Endothelial cell of umbilical vein (primary cell): ENCODE data around the gene TEP1. TPM values are rescaled to one million over a fixed set of nuclear protein-coding genes. Genes with fewer than 3 reads are reported as not detected.

Experiments
- BruUV-seq: library from RNA; stranded (reverse); fragments of 400-500 nt; replicated peaks from 2 replicates; lab custom pipeline; 2021; lab: Mats Ljungman, UMichigan
- CTCF ChIA-PET: fragments of 300-600, 350-600 bp; sonication (Branson Sonifier 250); formaldehyde crosslinking; loops from one replicate; lab custom pipeline; 2021; ENCODE audit warnings: antibody characterized with exemption, inconsistent platforms; lab: Charles Lee
- POLR2A ChIA-PET: fragments of 300-600, 350-600 bp; sonication (Branson Sonifier 250); formaldehyde crosslinking; loops from one replicate; lab custom pipeline; 2021; ENCODE audit warnings: antibody characterized with exemption, inconsistent platforms; lab: Charles Lee
- DNase-seq: peaks from one replicate; pipeline ENCODE4 v3.0.0-alpha.2; 2011; ENCODE audit warnings: low read depth, low spot score
- FAIRE-seq: peaks from 2 replicates; lab custom pipeline; 2011; peaks lifted over from hg19 to GRCh38; lab: Jason Lieb, UNC
- H2AFZ ChIP-seq: 2 replicates; pipeline ENCODE4 v1.6.0; 2012; ENCODE audit warnings: low read depth, low read length, control low read depth, inconsistent platforms
- H3K27ac ChIP-seq: 2 replicates; pipeline ENCODE4 v1.5.1; 2011; ENCODE audit warnings: low read depth, mild to moderate bottlenecking, control low read depth, low read length, moderate library complexity; ENCODE audit not compliant: insufficient read depth
- H3K27me3 ChIP-seq, 2 experiments: 2 replicates each; pipeline versions ENCODE4 v1.6.0 to v1.6.1; 2011; ENCODE audit warnings: low read length in 2 of 2, mixed read lengths in 1 of 2; ENCODE audit not compliant: control insufficient read depth in 2 of 2, insufficient read depth in 2 of 2
- H3K36me3 ChIP-seq, 2 experiments: 2 replicates in 1 of 2; 3 replicates in 1 of 2; pipeline ENCODE4 v1.5.1; 2011; ENCODE audit warnings: low read length in 2 of 2, mild to moderate bottlenecking in 1 of 2, moderate library complexity in 1 of 2; ENCODE audit not compliant: control insufficient read depth in 2 of 2, insufficient read depth in 2 of 2; ENCODE audit errors: extremely low read depth in 1 of 2
- H3K4me1 ChIP-seq: 3 replicates; pipeline ENCODE4 v1.5.1; 2011; ENCODE audit warnings: mild to moderate bottlenecking, low read length; ENCODE audit not compliant: control insufficient read depth, insufficient read depth; ENCODE audit errors: extremely low read depth
- H3K4me2 ChIP-seq: 2 replicates; pipeline ENCODE4 v1.6.1; 2011; ENCODE audit warnings: low read length, control low read depth, mixed read lengths; ENCODE audit not compliant: insufficient read depth
- H3K4me3 ChIP-seq, 3 experiments: fragments of 200-600 bp in 1 of 3; sonication (generic), shearing (Covaris generic) in 1 of 3; replicated peaks in 1 of 3; 2 replicates each; pipeline ENCODE4 v1.5.1; 2011 to 2016; ENCODE audit warnings: control low read depth in 3 of 3, low read length in 3 of 3, mild to moderate bottlenecking in 2 of 3, inconsistent platforms in 1 of 3, low read depth in 1 of 3, moderate library complexity in 1 of 3; ENCODE audit not compliant: insufficient read depth in 1 of 3
- H3K79me2 ChIP-seq: 2 replicates; pipeline ENCODE4 v1.6.0; 2012; ENCODE audit warnings: low read length, inconsistent platforms; ENCODE audit not compliant: control insufficient read depth, insufficient read depth
- H3K9ac ChIP-seq: replicated peaks from 2 replicates; pipeline ENCODE3; 2011; ENCODE audit warnings: low read length, control low read depth; ENCODE audit not compliant: insufficient read depth; ENCODE audit errors: extremely low read depth
- H3K9me1 ChIP-seq: replicated peaks from 3 replicates; pipeline ENCODE4 v1.6.0; 2011; ENCODE audit warnings: mild to moderate bottlenecking, low read length; ENCODE audit not compliant: control insufficient read depth, insufficient read depth; ENCODE audit errors: extremely low read depth
- H3K9me3 ChIP-seq: replicated peaks from 2 replicates; pipeline ENCODE4 v1.5.1; 2012; ENCODE audit warnings: low read length, inconsistent platforms; ENCODE audit not compliant: control insufficient read depth, insufficient read depth
- H4K20me1 ChIP-seq: replicated peaks from 2 replicates; pipeline ENCODE3; 2011; ENCODE audit warnings: mild to moderate bottlenecking, low read length; ENCODE audit not compliant: control insufficient read depth, insufficient read depth; ENCODE audit errors: extremely low read depth
- CTCF ChIP-seq, 2 donors: IDR thresholded peaks; 1 replicate in 1 of 2; 2 replicates in 1 of 2; pipeline ENCODE4 v1.5.1; 2011; ENCODE audit warnings: low read length in 2 of 2, mild to moderate bottlenecking in 2 of 2, moderate library complexity in 2 of 2, control low read depth in 1 of 2, inconsistent platforms in 1 of 2, low read depth in 1 of 2; ENCODE audit not compliant: insufficient read depth in 1 of 2; ENCODE audit errors: extremely low read depth in 1 of 2
- EZH2 ChIP-seq: IDR thresholded peaks from 2 replicates; pipeline ENCODE4 v1.6.1; 2012; ENCODE audit warnings: borderline replicate concordance, low read depth, mild to moderate bottlenecking, moderate library complexity, low read length, inconsistent platforms; ENCODE audit not compliant: severe bottlenecking
- GATA2 ChIP-seq: IDR thresholded peaks from 2 replicates; pipeline ENCODE4 v1.7.0; 2011; ENCODE audit warnings: low read depth, mild to moderate bottlenecking, moderate library complexity, mixed read lengths, low read length; ENCODE audit not compliant: insufficient read length, insufficient read depth
- JUN ChIP-seq: IDR thresholded peaks from 2 replicates; pipeline ENCODE4 v1.6.1; 2011; ENCODE audit warnings: borderline replicate concordance, low read depth; ENCODE audit not compliant: insufficient read length, insufficient read depth
- MAX ChIP-seq: IDR thresholded peaks from 2 replicates; pipeline ENCODE4 v1.6.1; 2011; ENCODE audit not compliant: insufficient read depth, insufficient read length
- MYC ChIP-seq: IDR thresholded peaks from one replicate; pipeline ENCODE4 v1.6.1; 2011; ENCODE audit warnings: mild to moderate bottlenecking, low read depth, low read length
- POLR2A ChIP-seq: IDR thresholded peaks from 2 replicates; pipeline ENCODE4 v1.6.1; 2012; ENCODE audit warnings: low read depth, mild to moderate bottlenecking, control low read depth, low read length
- POLR2AphosphoS5 ChIP-seq: IDR thresholded peaks from 2 replicates; pipeline ENCODE4 v1.6.1; 2012; ENCODE audit warnings: low read depth, mild to moderate bottlenecking, control low read depth, low read length, moderate library complexity; ENCODE audit not compliant: insufficient read depth
- dilution Hi-C: fragments of 300-500 bp; cut with MboI; formaldehyde crosslinking; loops from one replicate; pipeline ENCODE4 v1.15.0; 2019; ENCODE audit warnings: low sequenced_read_pairs; ENCODE audit not compliant: extremely low pct_ligation_motif_present
- intact Hi-C: fragments of 100-400 bp; cut with micrococcal nuclease; formaldehyde crosslinking; loops from one replicate; pipeline ENCODE4 v1.10.0; 2022
- polyA plus RNA-seq, 4 experiments: library from polyadenylated mRNA; depleted of rRNA in 3 of 4; stranded (reverse) in 3 of 4; unstranded in 1 of 4; fragments of >200 nt; gene quantifications; 2 replicates each; pipeline versions ENCODE4 v1.2.1 to v1.2.3, GENCODE V29; 2011 to 2012; ENCODE audit warnings: missing spikeins in 1 of 4
- total RNA-seq: library from RNA; stranded (reverse); gene quantifications from 2 replicates; pipeline ENCODE4 v1.2.3, GENCODE V29; 2021

Gene TEP1
- total and polyA plus RNA-seq, 2 donors (not counting 3 experiments of a cell fraction or from before 2014, with no cell fraction given), result 19.6 to 44.6 TPM

GRCh38 chr14:20415782-20416206 lies 2.5 kb upstream of the TEP1 start:
- BruUV-seq, result no TSS peak
- H2AFZ ChIP-seq, result peak overlapping the region; percentile 73
- dilution Hi-C loops (no loop called here), intact Hi-C loops (loop anchor here (1.0 kb wide), 2 partner anchors 194 to 269 kb away; partner anchors contain the start of gene RNASE4)
- no peaks in the 10 kb centered on the region for H3K9me3 ChIP-seq
- H3K4me3 ChIP-seq, result no peak overlapping the region
- FAIRE-seq (peak; percentile 40), DNase-seq (peak; percentile 75)
- ChIA-PET POLR2A (interaction anchor here (0.8 to 1.4 kb wide), 4 partner anchors 38 to 73 kb away, joined by 3 to 11 read pairs (median 10); partner anchors contain the start of genes APEX1, OSGEP, PARP2 and PNP), CTCF (interaction anchor here (0.6 to 4.3 kb wide), 41 partner anchors 8 to 275 kb away, joined by 3 to 110 read pairs (median 5); partner anchors contain the start of genes APEX1, CCNB1IP1, KLHL33 and OSGEP)
- no peak for TF ChIP-seq POLR2A
- TF ChIP-seq MAX, result no peak
- TF ChIP-seq CTCF (IDR thresholded peaks at IDR 0.05; ENCODE audit: extremely low read depth in 1 of 2, insufficient read depth in 1 of 2, low read depth in 1 of 2, low read length in 2 of 2), result peak; percentile 56 to 60
- no peak for TF ChIP-seq MYC
- TF ChIP-seq GATA2, result no peak
- no peak for TF ChIP-seq JUN
- TF ChIP-seq EZH2, result no peak
- no peak for TF ChIP-seq POLR2AphosphoS5
- H3K4me1 ChIP-seq, result peaks cover 17% of the 10 kb centered on the region
- H3K27me3 ChIP-seq, result no peaks in the 10 kb centered on the region
- no peaks in the 10 kb centered on the region for H4K20me1 ChIP-seq
- H3K4me2 ChIP-seq, result no peak overlapping the region
- peaks cover 4% of the 10 kb centered on the region for H3K79me2 ChIP-seq
- H3K36me3 ChIP-seq, result no peaks in the 10 kb centered on the region
- H3K9ac ChIP-seq, result no peak overlapping the region
- no peaks in the 10 kb centered on the region for H3K9me1 ChIP-seq
- H3K27ac ChIP-seq, result no peak overlapping the region
